ENCODE results near the gene EXD2. TPM values are rescaled to one million over a fixed set of nuclear protein-coding genes. Genes with fewer than 3 reads are reported as not detected.

Gene EXD2
- total RNA-seq, 4 donors from 2014 or later = 18.2 to 22.0 (median 21.1) TPM

GRCh38 chr14:69291396-69291795 lies 100.1 kb downstream of the EXD2 start:
- TF ChIP-seq CTCF (IDR thresholded peaks at IDR 0.05; ENCODE audit: low read depth) = no peak

- no peak for TF ChIP-seq CTCF (IDR thresholded peaks at IDR 0.05; ENCODE audit: low read depth)
These were observed 100.7 kb downstream of the EXD2 start for GRCh38 chr14:69291891-69292561.

Small RNAs within 50 kb of the gene (small RNA-seq; reads per million reads assigned to genes)
- 0.49 reads per million for gene RF00019

Other genes with a start within 250 kb of the EXD2 start
- gene ACTN1, start 212.2 kb upstream of the EXD2 start, total RNA-seq = 100 to 1,000 TPM in 3 of 4 donors, 10 to 100 TPM in 1; 81.5 to 142 (median 105) TPM
- gene DCAF5, start 38.4 kb upstream of the EXD2 start, total RNA-seq = 10 to 100 TPM; 36.4 to 47.7 (median 40.2) TPM
- gene GALNT16, start 68.7 kb downstream of the EXD2 start, total RNA-seq = 1 to 10 TPM; 5.1 to 8.9 (median 8.7) TPM
- 100 to 1,000 TPM in 1 of 4 donors, 10 to 100 TPM in 3; 47.1 to 116 (median 69.7) TPM for gene ERH, start 206.8 kb downstream of the EXD2 start, total RNA-seq
- 10 to 100 TPM; 50.2 to 64.1 (median 57.9) TPM for gene SLC39A9, start 207.2 kb downstream of the EXD2 start, total RNA-seq